Measurements from ENCODE around the gene TPST2. TPM values are rescaled to one million over a fixed set of nuclear protein-coding genes. Genes with fewer than 3 reads are reported as not detected.
"Not testable (repeated sequence)": the region's sequence is repeated elsewhere in the genome, so short reads cannot be mapped to it uniquely, and the experiment has no call there.

Gene TPST2
- 7.2 TPM for polyA plus RNA-seq (ENCODE audit: insufficient read length)

DNA sequence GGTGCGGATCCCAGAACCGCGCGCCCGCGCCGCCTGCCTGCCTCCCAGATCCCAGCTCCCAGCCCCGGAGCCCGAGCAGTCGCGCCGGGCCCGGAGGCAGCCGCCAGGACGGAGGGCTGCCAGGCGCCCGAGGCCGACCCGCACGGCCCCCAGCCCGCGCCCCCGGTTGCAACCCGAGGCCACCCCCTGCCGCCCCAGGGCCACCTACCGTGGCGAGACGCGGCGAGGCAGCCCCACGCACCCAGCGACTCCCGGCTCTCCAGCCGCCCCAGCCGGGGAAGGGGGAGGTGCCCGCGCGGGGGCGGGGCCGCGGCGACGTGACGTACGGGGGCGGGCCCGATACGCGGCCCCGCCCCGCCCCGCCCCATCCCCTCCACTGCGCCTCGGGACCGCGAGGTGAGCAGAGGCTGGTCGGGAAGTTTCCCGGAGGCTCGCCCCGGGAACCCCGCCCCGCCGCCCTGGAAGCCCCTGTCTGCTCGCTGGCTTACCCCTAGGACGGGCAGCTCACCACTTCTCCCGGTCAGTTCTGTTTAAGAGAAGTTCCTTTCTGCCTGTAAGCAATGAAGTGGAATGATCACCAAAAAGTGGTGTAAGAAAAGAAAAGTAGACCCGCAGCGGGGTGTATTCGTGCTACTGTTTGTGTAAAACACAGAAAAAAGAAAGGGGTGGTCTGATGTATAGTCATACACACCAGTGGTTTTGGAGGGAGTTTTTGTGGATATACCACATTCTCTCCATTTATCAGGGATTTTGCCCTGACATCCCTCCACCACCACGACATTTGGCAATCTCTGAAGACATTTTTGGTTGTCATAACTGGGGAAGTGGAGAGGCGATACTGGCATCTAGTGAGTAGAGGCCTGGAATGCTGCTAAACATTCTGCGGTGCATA is at the start of gene TPST2:
Gene TPST2, minus strand, starts transcription at position 288 of the 892 bp plus-strand sequence. CDS start 48,502 bp downstream, outside the sequence.
- peak; percentile 82 for DNase-seq

DNA sequence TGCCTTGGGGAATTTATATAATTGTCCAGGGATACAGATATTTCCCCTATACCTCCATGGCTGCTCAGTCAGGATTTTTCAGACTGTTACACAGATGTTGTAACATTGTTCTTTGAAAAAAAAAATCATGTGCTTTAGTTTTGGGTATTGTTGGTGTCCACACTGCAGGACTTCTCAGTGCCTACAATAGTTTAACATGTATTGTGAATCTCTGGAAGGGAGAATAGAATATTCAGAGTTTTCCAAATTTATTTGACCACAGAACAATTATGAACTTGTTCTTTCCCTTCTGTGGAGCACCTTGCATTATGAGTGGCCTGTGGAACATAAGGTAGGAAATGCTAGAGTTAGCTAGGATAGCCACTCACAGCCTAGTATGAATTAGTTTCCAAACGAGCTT is 46.4 kb upstream of the TPST2 start:
- DNase-seq: no peak

DNA sequence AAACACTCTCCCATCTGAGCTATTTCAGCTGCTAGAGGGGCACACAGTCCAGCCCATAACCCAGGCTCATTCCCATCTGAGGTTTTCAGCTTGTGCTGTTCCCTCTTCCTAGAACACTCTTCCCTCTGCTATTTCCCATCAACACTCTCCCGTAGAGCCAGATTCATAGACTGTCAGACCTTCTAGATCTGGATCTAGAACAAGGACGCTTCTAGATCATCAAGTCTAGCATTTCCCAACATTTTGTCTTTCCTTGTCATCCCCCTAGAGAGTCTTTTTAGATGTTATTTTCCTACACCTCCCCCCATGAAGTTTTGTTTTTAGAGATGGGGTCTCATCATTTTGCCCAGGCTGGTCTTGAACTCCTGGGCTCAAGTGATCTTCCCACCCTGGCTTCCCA is 45.2 kb upstream of the TPST2 start:
- no peak for DNase-seq

DNA sequence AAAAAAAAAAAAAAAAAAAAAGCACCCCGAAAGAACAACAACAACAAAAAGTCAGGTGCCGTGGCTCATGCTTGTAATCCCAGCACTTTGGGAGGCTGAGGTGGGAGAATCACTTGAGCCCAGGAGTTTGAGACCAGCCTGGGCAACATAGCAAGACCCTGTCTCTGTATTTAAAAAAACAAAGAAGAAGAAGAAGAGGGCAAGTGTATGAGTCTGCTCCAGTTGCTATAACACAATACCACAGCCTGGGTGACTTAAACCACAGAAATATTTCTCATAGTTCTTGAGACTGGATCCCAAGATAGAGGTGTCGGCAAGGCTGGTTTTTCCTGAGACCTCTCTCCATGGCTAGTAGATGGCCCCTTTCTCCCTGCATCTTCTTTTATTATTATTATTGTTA is 44.3 kb upstream of the TPST2 start:
- DNase-seq: no peak

DNA sequence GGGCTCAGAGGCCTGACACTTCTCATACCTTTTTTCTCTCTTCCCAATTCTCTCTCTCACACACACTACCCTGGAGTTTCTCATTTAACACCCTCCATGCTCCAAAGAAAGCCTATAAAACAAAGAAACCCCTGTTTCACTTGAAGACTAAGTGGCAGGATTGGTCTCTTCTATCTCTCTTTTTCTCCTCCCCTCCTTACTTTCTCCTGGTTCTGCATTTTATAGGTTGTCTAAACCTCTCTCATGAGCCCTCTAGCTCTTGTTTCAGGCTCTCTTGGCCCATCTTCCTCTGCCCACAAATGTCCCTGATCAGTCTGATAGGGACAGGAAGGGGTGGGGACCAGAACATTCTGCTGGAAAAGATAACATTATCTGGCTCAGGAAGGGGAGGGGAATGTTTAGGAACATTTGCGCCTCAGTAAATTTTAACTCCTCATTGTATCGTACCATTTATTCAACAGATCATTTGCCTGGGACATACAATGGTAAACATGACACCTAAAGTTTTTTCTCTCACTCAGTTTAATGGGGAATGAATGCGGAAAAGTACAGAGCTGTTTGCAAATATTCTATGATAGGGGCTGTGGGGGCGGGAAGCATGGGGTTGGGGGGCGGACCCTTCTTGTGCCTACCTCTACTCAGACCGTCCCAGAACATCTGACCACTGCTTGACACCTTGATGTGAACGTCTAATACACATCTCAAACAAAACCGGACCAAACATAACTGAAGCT is 42.7 kb upstream of the TPST2 start:
- no peak for DNase-seq

DNA sequence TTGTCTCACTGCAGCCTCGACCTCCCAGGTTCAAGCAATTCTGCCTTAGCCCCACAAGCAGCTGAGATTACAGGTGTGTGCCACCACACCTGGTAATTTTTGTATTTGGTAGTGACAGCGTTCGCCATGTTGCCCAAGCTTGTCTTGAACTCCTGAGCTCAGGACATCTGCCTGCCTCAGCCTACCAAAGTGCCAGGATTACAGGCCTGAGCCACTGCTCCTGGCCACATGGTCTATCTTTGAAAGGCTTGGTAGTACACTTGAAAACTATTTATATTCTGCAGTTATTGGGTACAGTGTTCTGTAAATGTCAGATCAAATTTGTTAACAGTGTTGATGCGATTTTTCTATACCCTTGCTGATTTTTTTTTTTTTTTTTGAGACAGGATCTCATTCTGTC is 41.4 kb upstream of the TPST2 start:
- DNase-seq: no peak

DNA sequence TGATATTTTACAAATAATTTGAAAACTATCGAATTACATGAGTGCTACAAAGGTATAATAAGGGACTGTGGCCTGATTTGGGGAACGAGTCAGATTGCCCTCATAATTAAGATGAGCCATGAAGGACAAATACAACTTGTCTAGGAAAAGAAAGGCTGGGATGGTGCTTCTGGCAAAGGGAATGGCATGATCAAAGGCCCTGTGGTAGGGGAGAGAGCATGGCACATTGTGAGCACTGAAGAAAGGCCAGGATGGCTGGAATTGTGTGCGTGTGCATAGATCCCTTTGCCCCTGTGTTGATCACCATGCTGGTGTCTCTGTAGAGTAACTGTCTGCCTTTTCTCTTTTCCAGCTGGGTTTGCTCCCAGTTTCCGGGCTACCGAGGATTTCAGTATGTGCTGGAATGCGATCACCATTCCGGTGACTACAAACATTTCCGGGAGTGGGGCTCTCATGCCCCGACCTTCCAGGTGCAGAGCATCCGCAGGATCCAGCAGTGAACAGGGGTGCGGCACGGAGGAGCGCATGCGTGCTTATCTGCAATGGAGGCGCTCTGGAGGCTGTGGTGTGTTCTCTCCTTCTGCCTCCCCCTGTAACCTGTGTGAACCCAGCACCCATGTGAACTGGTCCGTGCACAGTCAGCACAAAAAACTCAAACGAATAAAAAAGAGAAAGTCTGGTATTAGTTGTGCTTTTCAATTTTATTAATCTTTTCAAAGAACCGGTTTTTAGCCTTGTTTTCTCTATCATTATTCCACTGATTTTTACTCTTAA is 40.2 kb upstream of the TPST2 start:
- DNase-seq: no peak

DNA sequence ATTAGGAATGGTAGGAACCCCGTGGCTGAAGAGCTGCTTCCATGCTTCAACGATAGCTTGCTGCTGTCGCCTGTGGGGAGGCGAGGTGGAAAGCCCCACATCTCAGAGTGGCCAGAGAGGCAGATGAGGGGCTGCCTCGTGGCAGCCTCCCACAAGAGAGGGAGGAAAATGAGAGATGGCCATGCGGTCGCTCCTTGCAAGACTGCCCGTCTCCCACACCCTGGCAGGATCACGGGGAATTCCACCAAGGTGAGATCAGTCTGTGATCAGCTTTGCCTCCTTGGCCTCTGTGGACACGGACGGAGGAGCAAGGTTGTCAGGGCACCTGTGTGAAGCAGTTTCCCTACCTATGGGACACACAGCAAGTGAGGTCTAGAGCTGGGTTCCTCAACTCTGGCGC is 34.9 kb upstream of the TPST2 start:
- DNase-seq: no peak

DNA sequence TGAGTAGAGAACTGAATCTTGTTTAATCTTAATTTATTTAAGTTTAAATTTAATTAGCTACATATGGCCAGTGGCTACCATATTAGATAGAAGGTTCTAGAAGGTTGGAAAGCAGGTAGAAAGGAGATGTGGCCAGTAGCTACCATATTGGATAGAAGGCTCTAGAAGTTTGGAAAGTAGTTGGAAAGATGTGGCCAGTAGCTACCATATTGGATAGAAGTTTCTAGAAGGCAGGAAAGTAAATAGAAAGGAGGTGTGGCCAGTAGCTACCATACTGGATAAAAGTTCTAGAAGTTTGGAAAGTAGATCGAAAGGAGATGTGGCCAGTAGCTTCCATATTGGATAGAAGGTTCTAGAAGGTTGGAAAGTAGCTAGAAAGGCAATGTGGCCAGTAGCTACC is 34.1 kb upstream of the TPST2 start:
- no peak for DNase-seq

DNA sequence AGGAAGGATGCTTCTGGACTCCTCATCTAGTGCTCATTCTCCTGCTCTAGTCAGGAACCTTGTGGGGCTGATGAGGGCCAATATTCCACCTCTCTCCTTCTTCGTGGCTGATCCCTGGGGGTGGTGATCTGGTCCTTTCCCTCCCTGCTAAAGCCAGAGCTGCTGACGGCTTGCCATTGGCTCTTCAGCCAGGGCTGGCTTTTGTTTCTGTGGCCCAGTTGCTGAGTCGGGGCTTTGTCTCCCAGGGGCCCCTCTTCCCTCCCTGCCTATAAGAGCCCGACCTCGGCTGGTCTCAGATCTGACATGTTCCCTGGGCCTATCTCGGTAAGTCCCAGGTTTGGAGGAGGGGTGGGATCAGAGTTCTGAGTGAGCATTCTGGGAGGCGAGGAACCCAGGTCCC is 31.7 kb upstream of the TPST2 start, which contains the start of gene CRYBA4:
Gene CRYBA4, plus strand, starts transcription at position 301 of the 400 bp plus-strand sequence. CDS start 634 bp downstream, outside the sequence.
- no peak for DNase-seq

DNA sequence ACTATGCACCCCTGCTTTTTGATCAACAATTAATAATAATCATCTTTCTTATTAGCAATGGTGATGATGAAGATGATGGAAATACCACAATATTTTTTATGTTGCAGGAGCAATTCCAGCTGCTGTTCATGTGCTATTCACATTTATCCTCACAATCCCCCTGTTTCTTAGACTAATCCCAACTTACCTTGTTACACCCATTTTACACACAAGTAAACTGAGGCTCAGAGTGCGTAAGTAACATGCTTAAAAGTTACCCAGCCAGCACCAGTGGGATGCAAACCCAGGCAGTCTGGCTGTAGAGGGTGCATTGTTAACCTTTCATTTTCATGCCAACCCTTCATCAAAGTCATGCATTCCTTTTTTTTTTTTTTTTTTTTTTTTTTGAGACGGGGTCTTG is 30.3 kb upstream of the TPST2 start:
- DNase-seq: no peak

DNA sequence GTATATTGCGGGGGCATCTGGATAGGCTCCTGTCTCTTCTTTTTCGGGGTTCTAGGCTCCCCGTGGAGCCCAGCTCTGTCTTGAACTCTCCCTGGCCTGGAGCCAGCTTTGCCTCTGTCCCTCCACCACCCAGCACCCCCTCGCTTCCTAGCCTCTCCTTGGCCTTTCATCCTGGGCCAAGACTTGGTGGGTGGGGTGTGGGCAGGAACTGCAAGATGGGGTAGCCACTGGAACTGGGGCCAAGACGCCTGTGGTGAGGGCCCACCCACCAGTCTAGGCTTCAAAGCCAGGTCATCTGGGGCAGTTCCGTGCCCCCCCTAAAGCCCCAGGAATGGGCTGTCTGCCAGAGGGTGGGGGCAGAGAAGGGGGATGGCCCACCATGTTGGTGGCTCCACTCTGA is 29.6 kb upstream of the TPST2 start:
- DNase-seq: no peak

DNA sequence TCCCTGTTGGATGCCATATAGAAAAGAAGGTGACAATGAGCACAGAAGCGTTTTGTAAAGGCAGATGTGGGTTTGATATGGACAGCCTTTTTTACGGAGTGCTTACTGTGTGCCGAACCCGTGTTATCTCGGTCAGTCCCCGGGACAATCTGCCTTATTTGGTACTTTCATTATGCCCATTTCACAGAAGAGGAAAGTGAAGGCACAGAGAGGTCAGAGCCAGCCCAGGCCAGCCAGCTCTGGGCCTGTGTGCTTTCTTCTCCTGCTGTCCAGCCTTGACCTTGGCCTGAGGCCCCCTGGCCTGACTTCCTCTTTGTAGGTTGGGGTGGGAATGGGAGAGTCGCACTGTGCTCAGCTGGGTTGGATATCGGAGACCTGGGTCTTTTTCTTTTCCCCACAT is 28.5 kb upstream of the TPST2 start:
- DNase-seq: no peak

DNA sequence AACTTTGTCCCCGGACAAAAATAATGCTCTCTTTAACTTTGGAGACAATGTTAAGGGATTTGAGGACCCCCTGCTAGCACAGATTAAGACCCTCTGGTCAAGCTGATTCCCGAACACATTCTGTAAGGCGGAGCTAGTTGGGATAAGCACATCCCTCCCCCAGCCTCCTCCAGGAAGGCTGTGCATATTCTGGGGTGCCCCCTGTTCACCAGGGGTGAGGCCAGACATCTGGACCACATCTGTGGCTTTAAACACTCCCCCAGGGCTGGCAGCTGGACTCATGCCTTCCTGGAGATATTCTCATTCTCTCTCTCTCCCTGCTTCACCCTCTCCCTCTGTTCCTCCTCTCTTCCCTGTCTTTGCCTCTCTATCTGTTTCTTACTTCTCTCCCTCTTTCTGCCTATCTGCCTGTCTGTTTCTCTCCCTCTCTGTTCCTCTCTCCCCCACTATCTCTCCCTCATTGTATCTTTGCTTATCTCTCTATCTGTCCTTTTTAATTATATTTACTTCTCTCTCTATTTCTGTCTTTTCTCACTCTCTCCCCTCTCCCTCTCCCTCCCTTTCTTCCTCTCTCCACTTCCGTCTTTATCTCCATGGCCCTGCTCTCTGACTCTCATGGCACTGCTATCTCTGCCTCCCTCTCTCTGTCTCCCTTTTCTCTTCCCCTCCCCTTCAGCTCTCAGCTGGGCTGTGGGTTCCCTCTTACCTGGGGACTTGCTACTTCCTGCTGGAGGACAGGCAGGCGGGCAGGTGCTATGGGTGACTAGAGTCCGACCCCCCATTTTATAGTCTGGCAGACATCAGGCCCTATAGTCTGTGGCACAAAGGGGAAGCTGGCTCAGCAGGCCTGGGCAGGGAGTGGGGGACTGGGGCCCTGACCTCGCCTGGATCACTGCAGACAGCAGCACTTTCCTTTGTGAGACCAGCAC is 27.6 kb upstream of the TPST2 start, which contains the start of gene CRYBB1:
Gene CRYBB1, minus strand, starts transcription at position 757 of the 929 bp plus-strand sequence. CDS start 1,708 bp downstream, outside the sequence.
- no peak for DNase-seq

DNA sequence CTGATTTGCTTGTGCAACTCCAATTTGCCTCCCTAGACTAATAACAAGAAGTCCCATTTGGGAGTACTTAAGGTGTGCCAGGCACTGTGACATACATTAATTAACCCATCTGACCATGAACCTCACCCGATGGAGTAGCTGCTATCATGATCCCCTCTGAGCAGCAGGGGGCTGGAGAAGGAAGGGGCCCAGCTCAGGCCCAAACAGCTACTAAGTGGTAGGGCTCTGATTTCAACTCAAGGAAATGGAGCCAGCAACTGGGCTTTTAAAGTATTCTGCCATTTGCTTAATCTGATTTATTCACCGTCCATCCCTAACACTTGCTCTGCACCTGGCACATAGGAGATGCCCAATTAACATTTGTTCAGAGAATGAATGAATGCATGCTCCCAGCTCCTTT is 26.7 kb upstream of the TPST2 start:
- DNase-seq: no peak

DNA sequence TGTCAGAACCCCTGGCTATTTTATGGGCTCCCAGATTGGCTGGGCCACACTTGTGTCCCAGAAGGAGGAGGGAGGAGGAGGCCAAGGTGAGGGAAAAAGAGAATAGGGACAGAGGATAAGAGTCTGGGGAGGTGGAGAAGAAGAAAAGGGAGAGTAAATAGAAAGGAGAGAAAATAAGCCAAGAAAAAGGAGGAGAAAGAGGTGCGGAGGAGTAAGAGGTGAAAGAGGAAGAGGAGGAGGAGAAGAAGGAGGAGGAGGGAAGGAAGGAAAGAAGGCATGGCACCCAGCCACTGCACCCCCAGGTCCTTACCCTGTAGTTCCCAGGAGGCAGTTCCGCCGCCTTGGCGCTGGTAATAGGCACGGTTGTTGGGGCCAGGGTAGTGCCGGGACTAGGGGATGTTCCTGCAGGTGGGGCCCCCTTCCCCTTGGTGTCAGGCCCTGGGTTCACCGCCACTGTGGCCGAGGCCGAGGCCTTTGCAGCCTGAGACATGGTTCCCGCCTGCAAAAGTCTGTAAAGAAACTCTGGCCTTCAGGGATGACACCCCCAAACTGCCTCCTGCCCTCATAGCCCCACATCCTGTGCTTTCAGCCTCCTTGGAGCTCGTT is 26.0 kb upstream of the TPST2 start:
- DNase-seq: no peak

DNA sequence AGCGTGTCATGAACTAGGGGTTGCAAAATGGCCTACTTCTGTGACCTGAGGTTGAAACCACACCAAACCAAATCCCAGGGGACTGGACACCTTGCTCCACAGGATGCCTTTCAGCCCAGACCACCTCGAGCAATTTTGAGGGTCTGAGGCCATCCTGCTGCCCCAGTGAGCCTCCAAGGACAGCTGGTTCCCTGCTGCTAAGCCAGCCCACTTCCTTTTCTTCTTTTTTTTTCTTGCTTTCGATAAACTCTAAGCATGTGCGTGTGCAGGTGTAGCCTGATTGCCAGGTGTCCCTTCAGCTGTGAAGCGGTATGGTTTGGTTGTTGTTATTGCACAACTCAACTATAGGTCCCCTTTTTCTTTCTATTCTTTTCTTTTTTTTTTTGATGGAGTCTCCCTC is 25.2 kb upstream of the TPST2 start:
- DNase-seq: no peak

DNA sequence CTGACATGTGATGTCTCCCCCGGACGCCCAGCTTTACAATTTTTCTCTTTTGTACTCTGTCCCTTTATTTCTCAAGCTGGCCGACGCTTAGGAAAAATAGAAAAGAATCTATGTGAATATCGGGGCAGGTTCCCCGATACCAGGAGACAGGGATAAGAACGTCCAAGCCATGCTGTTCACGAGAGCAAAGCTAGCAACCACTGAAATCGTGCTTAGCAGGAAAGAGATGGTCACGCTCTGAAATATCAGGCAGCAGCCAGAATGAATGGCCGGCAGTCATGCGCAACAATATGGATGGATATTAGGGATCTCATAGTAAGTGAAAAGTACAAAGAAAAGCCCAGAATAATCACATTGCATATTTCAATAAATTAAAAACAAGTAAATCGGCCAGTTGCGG is 24.4 kb upstream of the TPST2 start:
- no peak for DNase-seq

DNA sequence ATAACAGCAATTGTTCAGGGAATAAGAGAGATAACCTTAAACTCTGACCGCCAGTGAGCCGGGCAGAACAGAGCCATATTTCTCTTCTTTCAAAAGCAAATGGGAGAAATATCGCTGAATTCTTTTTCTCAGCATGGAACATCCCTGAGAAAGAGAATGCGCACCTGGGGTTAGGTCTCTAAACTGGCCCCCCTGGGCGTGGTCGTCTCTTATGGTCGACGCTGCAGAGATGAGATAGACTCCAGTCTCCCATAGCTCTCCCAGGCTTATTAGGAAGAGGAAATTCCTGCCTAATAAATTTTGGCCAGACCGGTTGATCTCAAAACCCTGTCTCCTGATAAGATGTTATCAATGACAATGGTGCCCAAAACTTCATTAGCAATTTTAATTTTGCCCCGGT is 23.8 kb upstream of the TPST2 start:
- not testable (repeated sequence) for DNase-seq

DNA sequence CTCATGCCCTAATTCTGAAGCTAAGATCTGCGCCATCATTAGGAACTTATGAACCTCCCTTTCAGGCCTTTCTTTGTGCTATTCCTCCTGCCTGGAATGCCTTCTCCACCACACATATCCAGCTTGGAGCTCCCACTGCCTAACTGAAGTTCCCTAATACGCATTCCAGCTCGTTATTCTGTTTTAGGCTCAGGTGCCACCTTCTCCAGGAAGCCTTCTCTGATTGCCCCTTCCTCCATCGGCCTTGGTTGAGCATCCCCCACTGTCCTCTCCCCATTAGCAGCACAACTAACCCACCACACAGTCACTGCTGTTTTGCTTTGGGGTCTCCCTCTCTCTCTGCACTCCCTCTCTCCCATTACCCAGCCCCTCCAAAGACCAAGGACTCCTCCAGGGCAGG is 22.7 kb upstream of the TPST2 start:
- DNase-seq: no peak

DNA sequence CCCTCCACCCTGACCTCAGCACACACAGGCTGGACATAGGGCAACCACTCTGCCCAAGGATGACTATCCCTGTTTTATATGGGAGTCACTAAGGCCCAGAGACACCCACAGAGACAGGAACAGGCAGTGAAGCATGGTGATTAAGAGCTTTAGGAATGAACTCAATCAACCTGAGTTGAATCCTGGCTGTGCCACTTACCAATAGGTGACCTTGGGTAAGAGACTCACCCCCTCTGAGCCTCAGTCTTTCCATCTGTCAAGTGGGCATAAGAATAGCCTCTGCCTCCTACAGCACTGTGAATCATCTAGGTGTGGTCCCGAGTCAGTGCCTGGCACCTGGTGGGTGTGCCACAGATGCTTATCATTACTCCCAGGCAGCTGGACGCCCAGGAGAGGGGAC is 21.1 kb upstream of the TPST2 start:
- DNase-seq: no peak

Measured in hindlimb muscle (tissue), 1 donor.